Nephron progenitor cell (in vitro differentiated cells): Measurements from ENCODE around the gene FGF7.
"Not testable (repeated sequence)": the region's sequence is repeated elsewhere in the genome, so short reads cannot be mapped to it uniquely, and the experiment has no call there.

Source experiments
- DNase-seq: peaks from one replicate; pipeline ENCODE4 v3.0.0; 2021
- H3K27ac Mint-ChIP-seq: 2 replicates; pipeline ENCODE4 v1.8.0; 2021; ENCODE audit warnings: mild to moderate bottlenecking, moderate library complexity, mixed read lengths
- H3K27me3 Mint-ChIP-seq: 2 replicates; pipeline ENCODE4 v1.8.0; 2021; ENCODE audit warnings: mild to moderate bottlenecking, low read depth, mixed read lengths; ENCODE audit not compliant: poor library complexity
- H3K36me3 Mint-ChIP-seq: 2 replicates; pipeline ENCODE4 v1.8.0; 2021; ENCODE audit warnings: low read depth, mixed read lengths
- H3K4me1 Mint-ChIP-seq: 2 replicates; pipeline ENCODE4 v1.8.0; 2021; ENCODE audit warnings: mixed read lengths
- H3K4me3 Mint-ChIP-seq: 2 replicates; pipeline ENCODE4 v1.8.0; 2021; ENCODE audit warnings: mild to moderate bottlenecking, moderate library complexity, mixed read lengths
- H3K9me3 Mint-ChIP-seq: 2 replicates; pipeline ENCODE4 v1.8.0; 2021; ENCODE audit warnings: mild to moderate bottlenecking, moderate library complexity, mixed read lengths
- TF ChIP-seq, protein P1 (sequence below): fragments of 200-600 bp; sonication (generic); IDR thresholded peaks from 2 replicates; pipeline ENCODE4 v1.5.0; 2021; ENCODE audit warnings: antibody characterized with exemption

FGF7 gene, protein sequence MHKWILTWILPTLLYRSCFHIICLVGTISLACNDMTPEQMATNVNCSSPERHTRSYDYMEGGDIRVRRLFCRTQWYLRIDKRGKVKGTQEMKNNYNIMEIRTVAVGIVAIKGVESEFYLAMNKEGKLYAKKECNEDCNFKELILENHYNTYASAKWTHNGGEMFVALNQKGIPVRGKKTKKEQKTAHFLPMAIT

DNA sequence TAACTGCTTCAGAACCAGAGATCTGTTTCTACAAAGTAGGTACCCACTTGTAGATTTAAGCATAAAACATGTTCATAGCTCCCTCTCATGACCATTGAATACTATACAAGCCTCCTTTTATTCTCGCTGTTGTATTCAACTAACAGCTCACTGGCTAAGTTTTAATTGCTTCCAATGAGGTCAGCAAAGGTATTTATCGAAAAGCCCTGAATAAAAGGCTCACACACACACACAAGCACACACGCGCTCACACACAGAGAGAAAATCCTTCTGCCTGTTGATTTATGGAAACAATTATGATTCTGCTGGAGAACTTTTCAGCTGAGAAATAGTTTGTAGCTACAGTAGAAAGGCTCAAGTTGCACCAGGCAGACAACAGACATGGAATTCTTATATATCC is at the start of gene FGF7:
TSS of gene FGF7 (plus strand) at position 222 of the 400 bp plus-strand sequence. CDS start 1,056 bp downstream, outside the sequence.
- TF ChIP-seq, protein P1, sequence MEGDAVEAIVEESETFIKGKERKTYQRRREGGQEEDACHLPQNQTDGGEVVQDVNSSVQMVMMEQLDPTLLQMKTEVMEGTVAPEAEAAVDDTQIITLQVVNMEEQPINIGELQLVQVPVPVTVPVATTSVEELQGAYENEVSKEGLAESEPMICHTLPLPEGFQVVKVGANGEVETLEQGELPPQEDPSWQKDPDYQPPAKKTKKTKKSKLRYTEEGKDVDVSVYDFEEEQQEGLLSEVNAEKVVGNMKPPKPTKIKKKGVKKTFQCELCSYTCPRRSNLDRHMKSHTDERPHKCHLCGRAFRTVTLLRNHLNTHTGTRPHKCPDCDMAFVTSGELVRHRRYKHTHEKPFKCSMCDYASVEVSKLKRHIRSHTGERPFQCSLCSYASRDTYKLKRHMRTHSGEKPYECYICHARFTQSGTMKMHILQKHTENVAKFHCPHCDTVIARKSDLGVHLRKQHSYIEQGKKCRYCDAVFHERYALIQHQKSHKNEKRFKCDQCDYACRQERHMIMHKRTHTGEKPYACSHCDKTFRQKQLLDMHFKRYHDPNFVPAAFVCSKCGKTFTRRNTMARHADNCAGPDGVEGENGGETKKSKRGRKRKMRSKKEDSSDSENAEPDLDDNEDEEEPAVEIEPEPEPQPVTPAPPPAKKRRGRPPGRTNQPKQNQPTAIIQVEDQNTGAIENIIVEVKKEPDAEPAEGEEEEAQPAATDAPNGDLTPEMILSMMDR = no peak
- Mint-ChIP-seq H3K27me3 (no peaks in the 10 kb centered on the region), H3K9me3 (no peaks in the 10 kb centered on the region), H3K36me3 (no peaks in the 10 kb centered on the region), H3K4me1 (no peaks in the 10 kb centered on the region), H3K4me3 (no peak within 1 kb of the TSS), H3K27ac (no peak within 1 kb of the TSS)
- no peak for DNase-seq

DNA sequence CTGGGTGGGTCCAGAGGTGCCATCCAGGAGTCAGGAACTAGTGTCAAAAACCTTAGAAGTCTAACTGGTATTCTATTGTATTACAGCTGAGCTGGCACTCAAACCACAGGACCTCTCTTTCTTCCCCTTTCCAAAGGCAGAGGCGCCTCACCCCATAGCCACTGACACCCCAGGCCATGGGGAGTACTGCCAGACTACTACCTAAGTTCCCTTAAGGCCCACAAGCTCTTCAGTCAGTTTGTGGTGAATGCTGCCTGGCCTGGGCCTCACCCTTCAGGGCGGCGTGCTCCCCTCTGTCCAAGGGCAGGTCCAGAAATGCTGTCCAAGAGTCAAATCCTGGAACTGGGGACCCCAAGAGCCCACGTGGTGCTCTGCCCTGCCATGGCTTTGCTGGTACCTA is 43.0 kb upstream of the FGF7 start:
- Mint-ChIP-seq H3K4me3 (no peak overlapping the region), H3K9me3 (no peaks in the 10 kb centered on the region), H3K36me3 (no peaks in the 10 kb centered on the region), H3K27ac (no peak overlapping the region), H3K27me3 (no peaks in the 10 kb centered on the region), H3K4me1 (peaks cover 4% of the 10 kb centered on the region)
- DNase-seq = no peak
- TF ChIP-seq, protein P1 = no peak

DNA sequence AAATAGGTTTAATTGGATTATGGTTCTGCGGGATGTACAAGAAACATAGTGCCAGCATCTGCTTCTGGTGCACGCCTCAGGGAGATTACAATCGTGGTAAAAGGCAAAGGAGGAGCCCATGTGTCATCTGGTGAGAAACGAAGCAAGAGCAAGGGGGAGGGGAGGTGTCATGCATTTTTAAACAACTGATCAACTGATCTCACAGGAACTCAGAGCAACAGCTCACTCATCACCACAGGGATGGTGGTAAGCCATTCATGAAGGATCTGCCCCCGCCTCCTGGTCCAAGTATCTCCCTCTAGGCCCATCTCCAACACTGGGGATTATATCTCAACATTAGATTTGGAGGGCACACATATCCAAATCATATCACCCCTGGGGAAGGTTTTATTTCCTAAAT is 42.1 kb upstream of the FGF7 start:
- H3K36me3 Mint-ChIP-seq = no peaks in the 10 kb centered on the region
- H3K27me3 Mint-ChIP-seq = no peaks in the 10 kb centered on the region
- H3K9me3 Mint-ChIP-seq = no peaks in the 10 kb centered on the region
- peaks cover 4% of the 10 kb centered on the region for H3K4me1 Mint-ChIP-seq
- TF ChIP-seq, protein P1 = no peak
- H3K27ac Mint-ChIP-seq = no peak overlapping the region
- DNase-seq = no peak
- H3K4me3 Mint-ChIP-seq = no peak overlapping the region

DNA sequence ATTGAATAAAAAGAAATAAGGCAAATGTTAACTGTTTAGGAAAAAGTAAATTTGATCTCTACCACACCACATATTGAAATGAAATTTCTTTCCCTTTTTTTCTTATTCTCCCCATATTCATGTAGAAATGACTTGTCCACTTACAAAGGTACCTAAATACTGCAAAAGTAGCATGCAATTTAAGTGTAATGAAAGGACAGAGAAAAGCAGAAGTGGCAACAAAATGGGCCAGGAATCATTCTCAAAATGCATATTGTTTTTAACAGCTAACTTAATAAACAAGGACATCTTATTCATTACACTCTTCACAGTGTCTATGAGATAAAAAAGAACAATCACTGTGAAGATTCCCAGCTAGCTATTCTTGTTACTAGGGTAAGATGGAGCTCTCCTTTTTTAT is 40.6 kb upstream of the FGF7 start:
- H3K36me3 Mint-ChIP-seq = no peaks in the 10 kb centered on the region
- H3K27ac Mint-ChIP-seq = no peak overlapping the region
- no peaks in the 10 kb centered on the region for H3K9me3 Mint-ChIP-seq
- no peaks in the 10 kb centered on the region for H3K27me3 Mint-ChIP-seq
- DNase-seq = no peak
- H3K4me3 Mint-ChIP-seq = no peak overlapping the region
- H3K4me1 Mint-ChIP-seq = peaks cover 4% of the 10 kb centered on the region
- TF ChIP-seq, protein P1 = no peak

DNA sequence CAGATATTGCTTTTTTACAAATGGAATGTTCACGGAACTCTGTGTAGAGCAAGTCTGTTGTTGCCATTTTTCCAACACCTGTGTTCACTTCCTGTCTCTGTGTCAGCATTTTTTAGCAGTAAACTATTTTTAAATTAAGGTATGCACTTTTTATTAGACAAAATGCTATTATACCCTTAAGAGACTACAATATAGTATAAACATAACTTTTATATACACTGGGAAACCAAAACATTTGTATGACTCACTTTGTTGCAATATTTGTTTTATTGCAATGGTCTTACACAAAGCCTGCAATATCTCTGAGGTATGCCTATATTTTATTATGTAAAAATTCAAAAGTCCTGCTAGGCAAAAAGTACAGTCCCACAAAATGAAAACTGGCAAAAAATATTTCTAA is 39.8 kb upstream of the FGF7 start:
- no peak for DNase-seq
- Mint-ChIP-seq H3K36me3 (no peaks in the 10 kb centered on the region), H3K4me3 (no peak overlapping the region), H3K27ac (no peak overlapping the region), H3K9me3 (no peaks in the 10 kb centered on the region), H3K27me3 (no peaks in the 10 kb centered on the region), H3K4me1 (peaks cover 4% of the 10 kb centered on the region)
- TF ChIP-seq, protein P1 = no peak

DNA sequence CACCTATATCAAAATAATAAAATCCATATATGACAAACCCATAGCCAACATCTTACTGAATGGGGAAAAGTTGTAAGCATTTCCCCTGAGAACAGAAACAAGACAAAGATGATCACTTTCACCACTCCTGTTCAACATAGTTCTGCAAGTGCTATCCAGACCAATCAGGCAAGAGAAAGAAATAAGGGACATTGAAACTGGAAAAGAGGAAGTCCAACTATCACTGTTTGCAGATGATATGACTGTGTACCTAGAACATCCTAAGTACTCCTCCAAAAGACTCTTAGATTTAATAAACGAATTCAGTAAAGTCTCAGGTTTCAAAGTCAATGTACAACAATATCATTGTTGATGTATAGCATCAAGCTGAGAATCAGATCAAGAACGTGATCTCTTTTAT is 35.6 kb upstream of the FGF7 start:
- H3K4me1 Mint-ChIP-seq = no peaks in the 10 kb centered on the region
- no peak for DNase-seq
- H3K4me3 Mint-ChIP-seq = no peak overlapping the region
- TF ChIP-seq, protein P1 = no peak
- no peak overlapping the region for H3K27ac Mint-ChIP-seq
- no peaks in the 10 kb centered on the region for H3K9me3 Mint-ChIP-seq
- H3K36me3 Mint-ChIP-seq = no peaks in the 10 kb centered on the region
- no peaks in the 10 kb centered on the region for H3K27me3 Mint-ChIP-seq

DNA sequence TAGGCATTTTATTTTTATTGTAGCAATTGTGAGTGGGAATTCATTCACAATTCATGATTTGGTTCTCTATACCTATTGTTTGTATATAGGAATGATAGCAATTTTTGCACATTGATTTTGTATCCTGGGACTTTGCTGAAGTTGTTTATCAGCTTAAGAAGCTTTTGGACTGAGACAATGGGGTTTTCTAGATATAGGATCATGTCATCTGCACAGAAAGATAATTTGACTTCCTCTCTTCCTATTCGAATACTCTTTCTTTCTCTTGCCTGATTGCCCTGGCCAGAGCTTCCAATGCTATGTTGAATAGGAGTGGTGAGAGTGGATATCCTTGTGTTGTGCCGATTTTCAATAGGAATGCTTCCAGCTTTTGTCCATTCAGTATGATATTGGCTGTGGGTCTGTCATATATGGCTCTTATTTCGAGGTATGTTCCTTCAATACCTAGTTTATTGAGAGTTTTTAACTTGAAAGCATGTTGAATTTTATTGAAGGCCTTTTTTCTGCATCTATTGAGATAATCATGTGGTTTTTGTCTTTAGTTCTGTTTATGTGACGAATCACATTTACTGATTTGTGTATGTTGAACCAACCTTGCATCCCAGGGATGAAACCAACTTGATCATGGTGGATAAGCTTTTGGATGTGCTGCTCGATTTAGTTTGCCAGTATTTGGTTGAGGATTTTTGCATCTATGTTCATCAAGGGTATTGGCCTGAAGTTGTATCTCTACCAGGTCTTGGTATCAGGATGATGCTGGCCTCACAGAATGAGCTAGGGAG is 20.3 kb upstream of the FGF7 start:
- not testable (repeated sequence) for H3K36me3 Mint-ChIP-seq, DNase-seq, H3K4me3 Mint-ChIP-seq, H3K4me1 Mint-ChIP-seq, H3K27ac Mint-ChIP-seq, H3K27me3 Mint-ChIP-seq
- peaks cover 11% of the 10 kb centered on the region for H3K9me3 Mint-ChIP-seq
